Activated effector memory CD4-positive, alpha-beta T cell treated with anti-CD3 and anti-CD28 coated beads, Interleukin-2, amount 50 U/mL, for 16 hours (primary cell): Measurements from ENCODE around the gene HSFX1.
"Not testable (repeated sequence)": the region's sequence is repeated elsewhere in the genome, so short reads cannot be mapped to it uniquely, and the experiment has no call there.

Experiments used
- DNase-seq: peaks from one replicate; pipeline ENCODE4 v3.0.0-alpha.2; 2020

Gene HSFX1

GRCh38 chrX:149773768-149774167, at the start of gene HSFX1:
Gene HSFX1, plus strand, starts transcription at chrX:149774068. Its CDS starts 614 bp downstream, at chrX:149774682.
- not testable (repeated sequence) for DNase-seq

GRCh38 chrX:149727308-149727707, 46.6 kb upstream of the HSFX1 start:
- not testable (repeated sequence) for DNase-seq

- DNase-seq, result not testable (repeated sequence)
Observed at GRCh38 chrX:149742269-149742668, 31.6 kb upstream of the HSFX1 start.

GRCh38 chrX:149746390-149747007, 27.4 kb upstream of the HSFX1 start:
- DNase-seq, result not testable (repeated sequence)

GRCh38 chrX:149757206-149758067, 16.4 kb upstream of the HSFX1 start:
- no peak for DNase-seq

- no peak for DNase-seq
Observed at GRCh38 chrX:149758068-149758714, 15.7 kb upstream of the HSFX1 start.

- not testable (repeated sequence) for DNase-seq
Observed at GRCh38 chrX:149758715-149759078, 15.2 kb upstream of the HSFX1 start.

GRCh38 chrX:149759824-149760223, 14.0 kb upstream of the HSFX1 start:
- DNase-seq, result no peak

- DNase-seq, result no peak
Observed at GRCh38 chrX:149760965-149761364, 12.9 kb upstream of the HSFX1 start.

- not testable (repeated sequence) for DNase-seq
Observed at GRCh38 chrX:149761858-149762674, 11.8 kb upstream of the HSFX1 start.

GRCh38 chrX:149762696-149763614, 10.9 kb upstream of the HSFX1 start:
- DNase-seq, result no peak

GRCh38 chrX:149770344-149770743, 3.5 kb upstream of the HSFX1 start:
- DNase-seq, result not testable (repeated sequence)

- DNase-seq, result not testable (repeated sequence)
Observed at GRCh38 chrX:149773026-149773425, 842 bp upstream of the HSFX1 start.

GRCh38 chrX:149777999-149778398, 4.1 kb downstream of the HSFX1 start:
- DNase-seq, result not testable (repeated sequence)

GRCh38 chrX:149781727-149782126, 7.9 kb downstream of the HSFX1 start, which contains the start of gene MAGEA9:
Gene MAGEA9, plus strand, starts transcription at chrX:149781930. Its CDS starts 4,281 bp downstream, at chrX:149786211.
- DNase-seq, result not testable (repeated sequence)

- not testable (repeated sequence) for DNase-seq
Observed at GRCh38 chrX:149795531-149795930, 21.7 kb downstream of the HSFX1 start.

- DNase-seq, result no peak
Observed at GRCh38 chrX:149799095-149799714, 25.3 kb downstream of the HSFX1 start.

GRCh38 chrX:149799938-149800337, 26.1 kb downstream of the HSFX1 start:
- DNase-seq, result no peak

GRCh38 chrX:149803458-149804062, 29.7 kb downstream of the HSFX1 start:
- DNase-seq, result no peak

- no peak for DNase-seq
Observed at GRCh38 chrX:149804102-149804501, 30.2 kb downstream of the HSFX1 start.
